Right ventricle myocardium inferior (tissue), 1 donor: Measurements from ENCODE around the gene KRTAP5-6. TPM values are rescaled to one million over a fixed set of nuclear protein-coding genes. Genes with fewer than 3 reads are reported as not detected.
"Not testable (repeated sequence)": the region's sequence is repeated elsewhere in the genome, so short reads cannot be mapped to it uniquely, and the experiment has no call there.

ENCODE experiments used
- ATAC-seq: fragments of 200-7000 bp; cut with Tn5 transposase; one replicate; pipeline ENCODE4 v1.9.1; 2020; ENCODE audit warnings: mild to moderate bottlenecking, moderate library complexity
- DNase-seq: peaks from one replicate; pipeline ENCODE4 v3.0.0; 2021; ENCODE audit errors: missing footprints
- intact Hi-C: fragments of 100-400 bp; cut with DNase I; formaldehyde crosslinking; loops from one replicate; pipeline ENCODE4 v1.11.0; 2022
- total RNA-seq: library from RNA; stranded (reverse); fragmentation: NEBNext Ultra II Directional; extraction: Animal tissue kit (Norgen Biotek cat#: 25700); gene quantifications from one replicate; pipeline ENCODE4 v1.2.1, GENCODE V29; 2021
- donor health status: DM: no; HTN: yes; CAD: no; lungs with severe emphysema.

KRTAP5-6 gene
- total RNA-seq, 1 donor from 2014 or later, result not detected

GRCh38 chr11:1675536-1676228 is 21.3 kb upstream of the KRTAP5-6 start:
- no peak for ATAC-seq
- intact Hi-C loops, result no loop called here
- DNase-seq, result no peak

GRCh38 chr11:1676229-1676740 is 20.7 kb upstream of the KRTAP5-6 start:
- intact Hi-C loops, result no loop called here
- DNase-seq (no peak), ATAC-seq (no peak)

GRCh38 chr11:1679881-1680280 is 17.1 kb upstream of the KRTAP5-6 start:
- ATAC-seq, result no peak
- no peak for DNase-seq
- intact Hi-C loops, result no loop called here

- ATAC-seq (no peak), DNase-seq (no peak)
- intact Hi-C loops, result no loop called here
Observed at GRCh38 chr11:1682225-1682905, 14.6 kb upstream of the KRTAP5-6 start.

GRCh38 chr11:1683216-1683615 is 13.8 kb upstream of the KRTAP5-6 start:
- DNase-seq, ATAC-seq, intact Hi-C loops: not testable (repeated sequence)

GRCh38 chr11:1683904-1684572 is 13.0 kb upstream of the KRTAP5-6 start:
- intact Hi-C loops, DNase-seq, ATAC-seq: not testable (repeated sequence)

DNA sequence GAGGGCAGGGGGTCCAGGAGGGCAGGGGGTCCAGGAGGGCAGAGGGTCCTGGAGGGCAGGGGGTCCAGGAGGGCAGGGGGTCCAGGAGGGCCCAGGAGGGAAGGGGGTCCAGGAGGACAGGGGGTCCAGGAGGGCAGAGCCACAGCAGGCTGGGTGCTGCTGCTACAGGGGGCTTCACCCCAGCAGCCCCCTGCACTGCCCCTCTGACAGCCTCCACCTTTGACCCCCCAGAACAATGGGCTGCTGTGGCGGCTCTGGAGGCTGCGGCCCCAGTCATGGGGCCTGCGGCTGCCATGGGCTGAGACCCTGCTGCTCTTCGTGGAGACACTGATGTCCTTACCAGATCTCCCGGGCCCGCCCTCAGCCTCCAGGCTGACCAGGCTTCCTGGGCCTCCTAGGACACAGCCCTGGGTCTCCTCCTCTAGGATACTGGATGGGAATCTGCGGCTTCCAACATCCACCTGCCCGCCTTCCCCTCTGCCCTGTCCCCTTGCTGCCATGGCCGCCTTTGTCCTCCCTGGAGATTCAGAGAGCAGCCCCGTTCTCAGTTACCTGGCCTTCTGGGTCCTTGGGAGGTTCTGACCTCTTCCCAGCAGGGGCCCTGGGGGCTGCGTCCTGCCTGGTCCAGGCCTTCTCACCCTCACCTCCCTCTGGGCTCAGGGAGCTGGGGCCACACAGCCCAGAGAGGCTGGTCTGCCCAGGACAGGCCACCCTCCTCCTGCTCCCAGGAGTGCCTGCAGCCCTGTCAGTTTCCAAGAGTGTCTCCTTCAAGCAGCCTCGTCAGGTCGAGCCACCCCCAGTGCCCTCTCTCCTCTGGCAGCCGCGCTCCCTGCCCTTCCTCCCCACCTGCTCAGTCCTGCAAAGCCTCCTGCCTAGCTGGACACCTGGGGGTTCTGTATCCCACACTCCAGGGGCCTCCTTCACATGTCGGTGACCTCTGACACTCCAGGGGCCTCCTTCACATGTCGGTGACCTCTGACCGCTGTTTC is 11.8 kb upstream of the KRTAP5-6 start:
- DNase-seq, intact Hi-C loops: not testable (repeated sequence)
- ATAC-seq, result peak; percentile 37

- DNase-seq, intact Hi-C loops, ATAC-seq: not testable (repeated sequence)
Observed at GRCh38 chr11:1686220-1686619, 10.8 kb upstream of the KRTAP5-6 start.

- intact Hi-C loops, DNase-seq, ATAC-seq: not testable (repeated sequence)
Observed at GRCh38 chr11:1688336-1688947, 8.6 kb upstream of the KRTAP5-6 start.

DNA sequence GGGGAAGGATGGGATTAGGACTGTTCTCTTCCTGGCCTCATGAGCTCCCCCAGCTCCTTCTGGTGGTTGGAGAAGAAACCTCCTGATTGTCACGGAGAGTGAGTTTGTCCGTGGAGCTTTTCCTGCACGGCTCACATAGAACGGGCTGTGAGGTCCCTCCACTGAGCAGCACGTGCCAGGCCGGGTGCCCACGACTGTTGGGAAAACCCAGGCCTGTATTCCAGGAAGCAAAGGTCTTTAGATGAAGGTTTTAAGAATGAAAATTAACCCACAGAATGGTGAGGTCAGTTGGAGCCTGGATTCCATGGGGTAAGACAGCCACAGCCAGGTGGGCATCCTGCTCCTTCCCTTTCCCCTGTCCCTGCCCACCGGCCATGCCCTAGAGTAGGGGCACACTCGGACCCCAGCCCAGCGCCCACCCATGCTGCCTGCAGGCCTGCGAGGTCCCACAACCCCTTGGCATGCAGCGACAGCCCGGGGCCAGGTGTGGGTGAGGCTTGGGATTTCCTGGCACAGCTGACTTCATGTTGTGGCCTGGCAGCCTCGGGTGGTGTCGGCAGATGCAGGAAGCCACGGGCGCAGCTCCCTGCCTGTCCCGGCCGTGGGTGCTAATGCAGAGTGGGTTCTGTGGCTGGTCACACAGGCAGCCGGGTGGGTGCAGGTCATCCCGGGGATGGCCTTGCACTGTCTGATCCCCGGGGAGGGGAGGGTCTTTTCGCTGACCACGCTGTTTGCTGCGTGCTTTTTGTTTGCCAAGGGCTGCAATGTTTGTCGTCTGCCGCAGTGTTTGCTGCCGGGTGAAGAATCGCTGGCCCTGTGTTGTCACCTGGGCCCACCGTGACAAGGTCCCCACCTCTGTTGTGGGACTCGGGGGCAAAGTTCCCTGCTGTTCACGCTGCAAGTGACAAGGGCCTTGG is 7.5 kb upstream of the KRTAP5-6 start:
- not testable (repeated sequence) for DNase-seq, ATAC-seq
- intact Hi-C loops, result loop anchor here (5.0 kb wide), 2 partner anchors 37 to 228 kb away; partner anchors contain the start of gene TNNT3

- DNase-seq, result no peak
- ATAC-seq, result no peak
- intact Hi-C loops, result loop anchor here (5.0 kb wide), 2 partner anchors 38 to 227 kb away; partner anchors contain the start of gene TNNT3
Observed at GRCh38 chr11:1690167-1691025, 6.6 kb upstream of the KRTAP5-6 start.

- ATAC-seq (no peak), DNase-seq (no peak)
- intact Hi-C loops, result loop anchor here (5.0 kb wide), 2 partner anchors 39 to 226 kb away; partner anchors contain the start of gene TNNT3
Observed at GRCh38 chr11:1691026-1691877, 5.7 kb upstream of the KRTAP5-6 start.

DNA sequence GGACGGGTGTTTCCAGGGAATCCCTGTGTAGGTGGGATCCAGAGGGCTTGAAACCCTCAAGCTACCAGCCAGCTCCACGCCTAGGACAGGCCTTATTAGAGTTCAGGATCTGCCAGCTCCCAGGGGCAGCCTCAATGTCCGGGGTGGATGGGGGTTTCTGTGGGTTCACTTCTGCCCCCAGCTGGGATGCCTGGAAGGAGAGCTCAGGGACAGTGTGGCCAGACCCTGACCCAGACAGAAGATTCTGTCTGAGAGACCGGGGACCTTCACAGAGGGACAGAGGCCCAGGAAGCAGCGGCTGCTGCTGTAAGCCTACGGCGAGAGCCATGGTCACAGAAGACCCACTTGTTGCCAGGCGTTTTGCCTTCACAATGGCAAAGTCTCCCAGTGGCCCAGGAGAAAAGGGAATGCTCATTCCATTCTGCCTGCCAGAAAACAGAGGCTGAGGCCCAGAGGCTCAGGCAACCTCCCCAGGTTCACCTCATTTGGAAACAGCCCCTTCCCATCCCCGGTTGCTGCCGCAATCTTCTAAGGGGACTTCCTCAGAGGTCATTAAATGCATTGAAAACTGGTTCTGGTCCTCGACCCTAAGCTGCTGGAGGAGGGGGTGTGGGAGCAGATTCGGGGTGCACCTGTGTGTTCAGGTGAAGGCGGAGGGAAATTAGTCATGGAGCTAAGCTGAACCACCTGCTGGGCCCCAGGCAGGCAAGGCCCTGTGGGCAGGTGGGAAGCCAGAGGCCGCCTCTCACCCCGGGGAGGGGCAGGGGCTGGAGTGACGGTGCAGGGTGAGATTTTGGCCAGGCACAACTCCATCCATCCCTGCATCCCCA is 4.9 kb upstream of the KRTAP5-6 start:
- intact Hi-C loops, result loop anchor here (2.0 to 5.0 kb wide), 3 partner anchors 40 to 465 kb away; partner anchors contain the start of gene TNNT3

More for the DNA sequence above, 4.9 kb upstream of the KRTAP5-6 start:
- ATAC-seq (no peak), DNase-seq (no peak)
